Measurements from ENCODE around the gene UBAC2.
"Not testable (repeated sequence)": the region's sequence is repeated elsewhere in the genome, so short reads cannot be mapped to it uniquely, and the experiment has no call there.

UBAC2 gene

GRCh38 chr13:99249178-99249577, 48.5 kb downstream of the UBAC2 start:
- not testable (repeated sequence) for DNase-seq (ENCODE audit: low read depth in 2 of 2)

GRCh38 chr13:99249606-99250005, 49.0 kb downstream of the UBAC2 start:
- not testable (repeated sequence) for DNase-seq (ENCODE audit: low read depth in 2 of 2)

- no peak for DNase-seq (ENCODE audit: low read depth in 2 of 2)
Measured at GRCh38 chr13:99250982-99251825, 50.5 kb downstream of the UBAC2 start.

DNA sequence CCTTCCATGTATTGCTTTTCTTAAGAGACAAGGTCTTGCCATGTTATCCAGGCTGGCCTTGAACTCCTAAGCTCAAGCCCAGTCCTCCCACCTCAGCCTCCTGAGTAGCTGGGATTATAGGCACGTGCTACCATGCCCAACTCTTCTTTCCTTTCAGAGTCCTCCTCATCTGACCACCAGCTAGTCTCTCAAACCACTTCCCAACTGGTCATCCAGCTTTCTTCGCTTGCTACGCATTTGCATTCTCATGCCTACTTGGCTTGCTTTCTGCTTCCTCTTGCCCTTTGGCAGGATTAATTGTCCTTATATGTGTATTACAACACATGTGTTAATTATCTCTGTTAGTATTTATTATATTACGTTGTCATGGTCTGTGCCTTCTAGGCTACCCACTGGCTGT, 51.3 kb downstream of the UBAC2 start:
- no peak for DNase-seq (ENCODE audit: low read depth in 2 of 2)

DNA sequence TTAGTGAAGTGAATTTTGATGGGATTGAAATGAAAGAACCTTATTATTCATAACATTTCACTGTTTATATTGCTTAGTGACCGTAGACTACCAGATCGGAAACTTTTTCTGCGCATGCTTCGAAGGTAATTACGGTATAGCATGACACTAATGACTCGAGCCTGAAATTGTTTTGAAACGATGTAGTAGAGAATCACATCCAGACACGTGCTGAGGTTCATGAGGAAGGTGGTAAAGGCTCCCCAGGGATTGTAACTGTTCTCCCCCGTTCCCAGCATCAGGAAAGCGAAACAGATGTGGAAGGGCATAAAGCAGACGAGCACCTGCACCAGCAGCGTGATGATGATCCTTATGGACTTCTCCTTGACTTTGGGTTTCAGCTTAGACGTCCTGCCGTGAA, 54.2 kb downstream of the UBAC2 start:
- DNase-seq (ENCODE audit: low read depth in 2 of 2): no peak

DNA sequence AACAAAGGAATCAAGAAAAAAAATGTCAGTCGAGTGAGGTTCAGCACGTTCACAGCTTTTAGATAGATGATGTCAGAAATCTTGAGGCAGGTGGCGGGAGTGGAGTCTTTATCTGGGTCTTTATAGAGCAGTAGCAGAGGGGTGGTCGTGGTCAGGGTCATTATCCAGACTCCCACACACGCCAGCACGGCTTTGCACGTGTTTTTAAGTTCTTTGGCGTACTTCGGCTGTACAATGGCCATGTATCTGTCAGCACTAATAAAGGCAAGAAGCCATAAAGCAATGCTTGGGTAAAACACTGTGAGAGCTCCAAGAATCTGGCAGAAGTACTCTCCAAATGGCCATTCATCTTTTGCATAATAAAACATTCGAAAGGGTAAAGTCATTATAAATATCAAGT, 54.6 kb downstream of the UBAC2 start:
- DNase-seq (ENCODE audit: low read depth in 2 of 2): no peak

GRCh38 chr13:99256283-99256682, 55.6 kb downstream of the UBAC2 start:
- no peak for DNase-seq (ENCODE audit: low read depth in 2 of 2)

- DNase-seq (ENCODE audit: low read depth in 2 of 2): no peak
Measured at GRCh38 chr13:99256709-99257108, 56.1 kb downstream of the UBAC2 start.

DNA sequence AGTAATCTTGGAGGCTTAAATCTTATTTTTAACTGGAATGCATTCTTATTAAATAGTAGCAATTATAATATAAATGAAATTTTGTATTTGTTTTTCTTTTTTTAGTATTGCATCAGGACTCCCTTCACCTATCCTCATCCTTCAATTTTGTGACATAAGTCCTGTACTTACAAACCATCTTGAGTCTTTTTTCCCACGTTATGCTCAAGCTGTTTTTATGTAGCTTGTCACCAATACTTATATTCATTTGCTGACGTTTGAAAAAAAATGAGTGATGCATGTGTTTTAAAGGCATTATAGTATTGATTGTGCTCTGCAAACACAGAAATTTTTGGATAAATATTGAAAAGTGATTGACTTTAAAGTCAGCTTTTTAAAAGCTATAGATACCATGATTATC, 56.6 kb downstream of the UBAC2 start:
- DNase-seq (ENCODE audit: low read depth in 2 of 2): no peak

- peak in 1 of 2 donors; percentile 14 for DNase-seq (ENCODE audit: low read depth in 2 of 2)
Measured at GRCh38 chr13:99258210-99258860, 57.7 kb downstream of the UBAC2 start, which contains the start of gene GPR18. Gene GPR18, minus strand, starts transcription at chr13:99258379. Its CDS starts 2,507 bp downstream, at chr13:99255872.

- DNase-seq (ENCODE audit: low read depth in 2 of 2): no peak
Measured at GRCh38 chr13:99258946-99259345, 58.3 kb downstream of the UBAC2 start.

DNA sequence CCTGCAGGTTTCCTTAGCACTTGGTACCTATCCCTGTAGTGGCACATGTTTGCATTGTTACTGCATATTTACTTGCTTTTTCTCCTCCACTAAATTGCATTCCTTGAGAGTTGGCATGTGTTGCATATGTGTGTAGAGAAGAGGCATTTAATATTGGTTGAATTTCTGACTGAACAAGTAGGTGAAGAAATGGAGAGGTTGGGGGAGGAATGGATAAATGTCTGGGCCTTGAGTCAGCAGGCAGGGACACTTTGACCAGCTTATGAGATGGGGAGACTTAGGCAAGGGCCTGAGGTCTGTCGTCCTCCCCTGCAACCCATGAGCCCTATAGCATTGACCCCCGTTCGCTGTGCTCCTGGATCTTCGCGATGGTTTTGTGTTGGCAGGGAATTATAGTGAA, 59.6 kb downstream of the UBAC2 start:
- DNase-seq (ENCODE audit: low read depth in 2 of 2): no peak

DNA sequence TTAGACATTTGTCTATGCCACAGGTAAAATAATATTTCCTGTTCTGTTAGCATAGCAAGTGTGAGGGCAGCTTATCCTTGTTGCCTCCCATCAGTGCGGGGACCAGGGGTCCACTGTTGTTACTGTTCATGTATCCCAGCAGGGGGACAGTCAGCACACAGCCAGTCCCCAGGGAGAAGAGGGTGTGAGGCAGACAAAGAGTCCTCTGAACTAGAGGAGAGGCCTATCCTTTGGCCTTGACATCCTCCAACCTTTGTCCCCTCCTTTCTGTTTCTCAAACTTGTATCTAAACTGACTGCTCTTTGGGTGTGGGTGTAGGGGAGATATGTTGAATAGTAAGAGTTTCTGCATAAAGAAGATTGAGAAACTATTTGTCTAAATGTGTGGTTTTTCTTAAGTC, 60.4 kb downstream of the UBAC2 start:
- DNase-seq (ENCODE audit: low read depth in 2 of 2): no peak

- DNase-seq (ENCODE audit: low read depth in 2 of 2): no peak
Measured at GRCh38 chr13:99263126-99263785, 62.6 kb downstream of the UBAC2 start.

- no peak for DNase-seq (ENCODE audit: low read depth in 2 of 2)
Measured at GRCh38 chr13:99264051-99264450, 63.4 kb downstream of the UBAC2 start.

DNA sequence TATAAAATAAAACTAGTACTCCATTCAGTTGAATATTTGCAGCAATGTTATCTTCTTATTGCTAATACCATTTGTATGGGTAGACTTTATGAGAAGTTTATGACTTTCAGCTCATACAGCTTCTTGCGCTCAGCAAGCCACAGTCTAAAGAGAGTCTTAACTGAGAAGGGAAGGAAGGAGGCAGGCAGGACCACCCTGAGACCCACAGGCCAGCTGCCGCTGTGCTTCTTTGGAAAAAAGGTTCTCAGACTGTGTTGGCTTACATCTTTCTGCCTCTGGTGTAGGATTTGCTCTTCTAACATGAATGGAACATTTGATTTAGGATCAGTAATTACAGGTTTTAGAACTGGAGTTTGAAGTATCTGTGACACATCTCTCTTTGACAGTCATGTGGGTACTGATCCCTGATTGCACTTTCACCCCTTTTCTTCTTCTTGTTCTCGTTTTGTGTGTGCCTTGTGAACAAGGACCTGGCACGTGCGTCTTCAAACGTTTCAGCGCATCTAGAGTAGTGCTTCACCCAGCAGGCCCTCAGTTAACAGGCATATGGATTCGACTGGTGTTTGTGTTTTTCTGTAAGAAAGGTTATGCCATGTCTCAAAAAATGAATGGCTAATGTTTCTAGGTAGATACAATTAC, 64.6 kb downstream of the UBAC2 start:
- no peak for DNase-seq (ENCODE audit: low read depth in 2 of 2)

DNA sequence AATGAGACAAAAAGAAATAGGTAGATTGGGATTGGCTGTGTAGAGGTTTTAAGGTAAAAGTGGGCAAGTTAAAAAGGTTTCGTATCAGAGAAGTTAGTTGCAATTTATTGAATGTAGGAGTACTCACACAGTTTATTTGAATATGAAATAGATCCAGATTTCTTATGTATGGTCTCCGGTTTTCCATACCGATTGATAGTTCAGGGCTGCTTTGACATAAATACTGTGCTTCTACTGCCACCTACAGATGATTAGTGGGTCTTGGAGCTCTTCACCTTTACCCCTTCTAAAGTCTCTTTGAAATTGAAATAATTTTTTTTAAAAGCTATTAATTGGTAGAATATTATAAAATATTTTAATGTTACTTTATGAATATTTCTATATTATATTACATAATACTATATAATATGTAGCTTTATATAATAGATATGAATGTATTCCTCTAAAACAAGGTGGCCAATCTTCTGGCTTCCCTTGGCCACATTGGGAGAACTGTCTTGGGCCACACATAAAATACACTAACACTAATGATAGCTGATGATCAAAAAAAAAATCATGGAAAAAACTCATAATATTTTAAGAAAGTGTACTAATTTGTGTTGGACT, 65.3 kb downstream of the UBAC2 start:
- no peak for DNase-seq (ENCODE audit: low read depth in 2 of 2)

DNA sequence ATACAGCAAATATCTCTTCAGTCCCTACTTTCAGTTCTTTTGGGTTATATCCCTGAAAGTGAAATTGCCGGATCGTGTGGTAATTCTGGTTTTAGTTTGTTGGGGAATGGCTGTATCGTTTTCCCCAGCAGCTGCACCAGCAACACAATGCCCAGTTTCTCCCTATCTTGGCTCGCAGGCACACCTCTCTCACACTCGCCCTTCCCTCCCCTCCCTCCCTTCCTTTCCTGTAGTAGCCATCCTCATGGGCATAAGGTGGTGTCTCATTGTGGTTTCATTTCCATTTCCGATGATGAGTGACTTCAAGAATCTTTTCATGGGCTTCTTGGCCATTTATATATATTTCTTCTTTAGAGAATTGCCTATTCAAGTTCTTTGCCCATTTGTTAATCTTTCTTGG, 66.2 kb downstream of the UBAC2 start:
- no peak for DNase-seq (ENCODE audit: low read depth in 2 of 2)

GRCh38 chr13:99267927-99268326, 67.3 kb downstream of the UBAC2 start:
- DNase-seq (ENCODE audit: low read depth in 2 of 2): no peak

DNA sequence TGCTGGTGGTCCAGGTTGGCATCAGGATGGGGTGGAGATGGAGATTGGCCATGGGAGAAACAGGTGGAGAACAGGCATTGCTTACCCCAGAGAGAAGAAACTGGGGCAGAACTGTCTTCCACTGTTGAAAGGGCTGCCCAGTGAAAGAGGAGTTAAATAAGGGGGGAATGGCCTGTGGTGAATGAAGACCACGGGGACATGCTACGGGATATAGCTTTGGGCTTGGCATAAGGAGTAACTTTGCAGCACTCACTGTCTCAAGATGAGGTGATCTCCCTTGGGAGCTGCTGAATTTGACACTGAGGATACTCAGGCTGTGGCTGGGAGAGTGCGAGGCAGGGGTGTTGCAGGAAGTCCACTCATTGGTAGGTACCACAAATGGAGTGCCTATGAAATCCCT, 68.2 kb downstream of the UBAC2 start:
- no peak for DNase-seq (ENCODE audit: low read depth in 2 of 2)

DNA sequence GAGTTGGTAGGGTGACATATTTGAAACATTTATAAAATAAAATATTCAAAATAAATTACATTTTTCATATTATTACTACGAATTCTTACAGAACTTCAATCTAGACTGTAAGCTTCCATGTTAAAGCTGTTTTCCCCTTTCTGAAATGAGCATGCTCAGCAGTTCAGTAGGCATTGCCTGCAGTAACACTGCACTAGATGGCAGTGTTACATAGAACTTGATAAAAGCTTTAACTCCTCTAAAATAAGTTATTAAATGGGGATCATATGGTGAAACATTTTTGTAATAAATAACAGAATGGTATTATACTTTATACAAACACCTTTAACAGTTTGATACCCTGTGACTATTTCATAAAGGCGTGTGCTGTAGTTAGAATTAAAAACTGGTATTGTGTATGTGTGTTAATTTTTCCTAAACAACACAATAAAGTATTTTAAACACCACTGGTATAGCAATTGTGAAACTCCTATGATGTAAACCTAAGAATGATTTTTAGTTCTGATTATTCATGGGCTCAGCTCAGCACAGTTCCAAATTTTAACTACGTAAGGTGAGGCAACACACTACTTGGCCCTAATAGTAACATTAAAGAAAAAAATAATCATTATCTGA, 69.1 kb downstream of the UBAC2 start:
- DNase-seq (ENCODE audit: low read depth in 2 of 2): no peak

Measured in stimulated activated CD8-positive, alpha-beta memory T cell treated with anti-CD3 and anti-CD28 coated beads, Interleukin-7, amount 100 ng/mL, for 4 hours (primary cell).